ENCODE data around the gene CHAD.

DNA sequence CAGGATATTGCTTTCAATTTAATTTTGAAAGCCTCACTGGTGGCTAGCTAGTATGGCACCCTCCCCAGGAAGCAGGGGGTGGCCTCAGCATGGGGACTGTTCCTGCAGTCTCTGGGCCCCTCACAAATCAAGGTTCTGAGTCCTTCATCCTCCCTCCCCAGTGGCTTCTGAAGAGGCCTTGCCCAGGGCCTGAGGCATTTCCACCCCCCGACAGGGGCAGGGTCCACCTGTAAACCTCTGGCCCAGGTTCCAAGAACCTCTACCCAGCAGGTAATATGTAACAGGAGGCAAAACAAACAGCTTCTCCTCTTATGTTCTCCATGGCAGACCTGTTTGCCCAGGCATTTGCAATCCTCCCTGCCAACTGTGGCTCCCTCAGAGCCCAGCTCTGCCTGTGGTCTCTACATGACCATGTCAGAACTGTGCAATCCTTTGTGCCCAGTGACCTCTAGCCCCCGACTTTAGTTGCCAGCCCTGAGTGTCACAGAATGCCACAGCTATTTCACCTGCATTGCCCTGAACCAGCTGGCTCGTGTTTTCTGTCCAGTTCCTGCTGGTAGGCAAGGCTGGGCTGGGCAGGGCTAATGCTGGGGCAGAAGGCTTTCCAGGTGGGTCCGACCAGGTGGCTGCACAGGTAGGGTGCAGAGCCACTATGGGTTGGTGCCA lies 28.4 kb downstream of the CHAD start:
- TF ChIP-seq, protein P1, sequence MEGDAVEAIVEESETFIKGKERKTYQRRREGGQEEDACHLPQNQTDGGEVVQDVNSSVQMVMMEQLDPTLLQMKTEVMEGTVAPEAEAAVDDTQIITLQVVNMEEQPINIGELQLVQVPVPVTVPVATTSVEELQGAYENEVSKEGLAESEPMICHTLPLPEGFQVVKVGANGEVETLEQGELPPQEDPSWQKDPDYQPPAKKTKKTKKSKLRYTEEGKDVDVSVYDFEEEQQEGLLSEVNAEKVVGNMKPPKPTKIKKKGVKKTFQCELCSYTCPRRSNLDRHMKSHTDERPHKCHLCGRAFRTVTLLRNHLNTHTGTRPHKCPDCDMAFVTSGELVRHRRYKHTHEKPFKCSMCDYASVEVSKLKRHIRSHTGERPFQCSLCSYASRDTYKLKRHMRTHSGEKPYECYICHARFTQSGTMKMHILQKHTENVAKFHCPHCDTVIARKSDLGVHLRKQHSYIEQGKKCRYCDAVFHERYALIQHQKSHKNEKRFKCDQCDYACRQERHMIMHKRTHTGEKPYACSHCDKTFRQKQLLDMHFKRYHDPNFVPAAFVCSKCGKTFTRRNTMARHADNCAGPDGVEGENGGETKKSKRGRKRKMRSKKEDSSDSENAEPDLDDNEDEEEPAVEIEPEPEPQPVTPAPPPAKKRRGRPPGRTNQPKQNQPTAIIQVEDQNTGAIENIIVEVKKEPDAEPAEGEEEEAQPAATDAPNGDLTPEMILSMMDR (IDR thresholded peaks at IDR 0.05; ENCODE audit: extremely low read depth in 1 of 2, insufficient read depth in 1 of 2, low read depth in 1 of 2, low read length in 2 of 2) = no peak
- TF ChIP-seq EZH2 (IDR thresholded peaks at IDR 0.05; ENCODE audit: borderline replicate concordance, low read depth, low read length, severe bottlenecking) = no peak
- no peak for TF ChIP-seq POLR2A (IDR thresholded peaks at IDR 0.05; ENCODE audit: low read depth, low read length)
- TF ChIP-seq POLR2AphosphoS5 (IDR thresholded peaks at IDR 0.05; ENCODE audit: insufficient read depth, low read depth, low read length) = no peak
- TF ChIP-seq, protein P2, sequence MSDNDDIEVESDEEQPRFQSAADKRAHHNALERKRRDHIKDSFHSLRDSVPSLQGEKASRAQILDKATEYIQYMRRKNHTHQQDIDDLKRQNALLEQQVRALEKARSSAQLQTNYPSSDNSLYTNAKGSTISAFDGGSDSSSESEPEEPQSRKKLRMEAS (IDR thresholded peaks at IDR 0.05; ENCODE audit: insufficient read depth, insufficient read length) = no peak
